HG03095 (cell line): ENCODE measurements around the gene C22orf23.

Experiments used
- ATAC-seq: cut with Tn5 transposase; IDR thresholded peaks from one replicate; pipeline ENCODE4 v1.9.1; 2021; ENCODE audit warnings: moderate library complexity; ENCODE audit not compliant: unreplicated experiment

C22orf23 gene

DNA sequence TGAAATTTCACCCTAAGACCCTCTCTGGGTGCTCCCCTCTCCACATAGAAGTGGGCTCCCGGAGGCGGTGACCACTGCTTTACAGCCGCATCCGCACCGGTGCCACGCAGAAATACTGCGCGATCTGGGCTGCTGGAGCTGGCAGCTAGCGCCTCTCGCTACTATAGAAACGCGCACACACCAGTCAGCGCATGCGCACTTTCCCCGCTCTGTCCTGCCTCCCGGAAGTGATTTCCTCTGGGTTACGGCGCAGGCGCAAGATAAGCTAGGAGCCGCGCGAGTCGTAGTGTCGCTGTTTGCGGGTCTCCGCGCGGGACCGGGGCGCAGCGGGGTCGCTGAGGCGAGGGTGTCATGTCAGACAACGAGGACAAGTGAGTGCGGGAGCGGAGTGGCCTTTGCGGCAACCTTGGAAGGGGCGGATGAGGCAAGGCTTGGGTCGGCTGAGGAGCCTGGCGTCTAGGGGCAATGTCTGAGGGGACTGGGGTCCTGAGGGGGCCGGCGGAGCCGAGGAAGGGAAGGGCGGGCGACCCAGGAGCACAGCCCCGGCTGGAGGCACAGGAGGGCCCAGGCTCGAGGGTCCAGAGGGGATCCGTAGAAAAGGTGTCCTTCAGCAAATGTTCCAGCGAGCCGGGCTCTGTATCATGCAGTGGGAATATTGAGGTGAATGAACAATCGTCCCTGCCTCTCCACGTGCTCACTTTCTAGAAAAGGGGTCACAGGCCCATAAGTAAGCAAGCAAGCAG is at the start of gene C22orf23, which contains the start of gene POLR2F:
C22orf23 (minus strand) TSS at position 165 of the 743 bp plus-strand sequence. CDS start 452 bp downstream, outside the sequence.
POLR2F (plus strand) TSS at position 263 of the 743 bp plus-strand sequence; CDS start at position 352, 89 bp downstream.
- peak; percentile 72 for ATAC-seq

DNA sequence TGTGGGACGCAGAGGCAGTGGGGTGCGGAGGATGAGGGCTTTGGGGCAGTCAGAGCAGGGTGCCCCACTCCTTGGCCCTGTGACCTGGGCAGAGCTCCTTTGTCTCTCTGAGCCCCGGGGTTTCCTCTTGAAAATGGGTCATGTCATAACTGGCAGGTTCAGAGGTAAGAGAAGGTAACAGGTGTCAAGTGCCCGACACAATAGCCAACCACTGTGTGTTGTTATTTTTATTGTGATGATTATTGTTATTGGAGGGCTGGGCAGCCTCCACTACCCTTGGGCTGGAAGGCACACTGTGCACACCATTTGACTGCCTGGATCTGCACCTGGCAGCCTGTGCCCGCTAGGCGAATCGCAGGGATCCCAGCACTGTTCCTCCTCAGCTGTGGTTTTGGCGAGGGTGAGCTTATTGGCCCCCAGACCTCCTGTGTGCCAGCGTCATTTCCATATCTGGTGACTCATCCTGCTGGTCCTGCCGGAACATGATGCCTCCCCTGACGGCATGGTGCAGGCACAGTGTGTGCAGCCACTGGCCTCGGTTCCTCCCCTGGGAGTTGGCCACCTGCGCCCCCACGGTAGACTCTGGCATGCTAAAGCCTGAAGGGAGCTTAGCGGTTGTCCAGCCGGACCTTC is 46.4 kb upstream of the C22orf23 start:
- ATAC-seq = no peak

DNA sequence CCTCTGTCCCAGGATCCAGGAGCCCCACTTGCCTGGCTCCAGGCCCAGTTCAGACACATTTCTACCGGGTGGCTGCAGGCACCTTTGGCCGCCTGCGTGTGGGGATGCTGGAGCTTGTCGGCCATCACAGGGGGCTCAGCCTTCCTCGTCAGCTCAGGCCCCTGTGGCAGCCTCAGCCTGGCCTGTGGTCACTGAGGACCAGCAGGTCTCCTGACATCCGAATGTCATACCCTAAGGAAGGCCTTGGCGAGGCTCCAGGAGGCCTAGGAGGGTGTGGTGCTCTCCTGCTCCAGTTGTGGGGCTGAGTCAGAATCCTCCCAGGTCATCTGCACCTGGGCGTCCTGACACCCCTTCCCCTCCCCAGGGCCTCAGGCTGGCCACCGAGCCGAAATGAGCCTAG is 45.8 kb upstream of the C22orf23 start:
- ATAC-seq = no peak

DNA sequence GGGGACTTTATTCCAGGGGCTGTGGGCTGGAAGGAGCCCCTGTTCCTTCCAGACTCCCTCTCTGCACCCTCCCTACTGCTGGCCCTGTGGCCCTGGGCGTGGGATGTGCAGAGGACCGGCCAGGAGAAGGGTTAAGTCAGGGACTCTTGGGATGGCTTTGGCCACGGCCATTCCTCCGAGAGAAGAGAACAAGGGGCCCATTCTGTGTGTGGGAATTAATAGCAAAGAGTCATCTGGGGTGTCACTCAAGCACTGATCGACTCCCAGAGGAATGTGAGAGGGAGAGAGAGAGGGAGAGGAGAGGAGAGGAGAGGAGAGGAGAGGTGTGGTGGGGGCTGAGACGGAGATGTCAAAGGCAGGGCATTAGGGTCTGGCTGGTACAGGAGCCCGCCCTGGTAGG is 45.1 kb upstream of the C22orf23 start:
- no peak for ATAC-seq

DNA sequence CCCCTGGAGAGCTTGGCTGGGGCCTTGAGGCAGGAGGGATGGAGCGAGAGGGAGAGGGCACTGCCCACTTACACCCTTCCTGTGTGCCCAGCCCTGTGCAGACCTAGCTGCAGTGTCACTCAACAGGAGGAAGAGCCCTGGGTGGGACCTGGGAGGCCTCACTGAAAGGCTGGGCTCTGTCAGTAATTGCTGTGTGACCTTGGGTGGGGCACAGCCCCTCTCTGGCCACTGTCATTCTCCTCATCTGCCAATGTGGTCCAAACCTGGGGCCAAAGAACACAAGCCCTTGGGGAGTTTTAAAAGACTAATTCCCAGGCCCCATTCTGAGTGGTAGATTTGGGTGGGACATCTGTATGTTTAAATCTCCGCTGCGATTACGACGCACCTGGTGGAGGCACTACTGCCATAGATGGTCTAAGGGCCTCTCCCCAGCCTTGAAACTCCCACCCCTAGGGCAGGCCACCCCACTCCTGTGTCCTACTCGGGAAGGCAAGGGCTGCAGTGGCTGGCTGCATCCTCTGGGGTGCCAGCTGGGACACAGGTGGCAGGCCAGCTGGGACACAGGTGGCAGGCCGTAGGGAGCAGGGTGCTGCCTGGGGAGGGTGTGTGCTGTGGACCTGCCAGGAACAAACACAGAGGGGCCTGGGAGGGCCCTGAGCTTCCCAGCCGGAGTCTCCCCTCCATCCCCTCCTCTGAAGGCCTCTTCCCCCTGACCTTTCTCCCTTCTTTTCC is 43.3 kb upstream of the C22orf23 start:
- no peak for ATAC-seq

DNA sequence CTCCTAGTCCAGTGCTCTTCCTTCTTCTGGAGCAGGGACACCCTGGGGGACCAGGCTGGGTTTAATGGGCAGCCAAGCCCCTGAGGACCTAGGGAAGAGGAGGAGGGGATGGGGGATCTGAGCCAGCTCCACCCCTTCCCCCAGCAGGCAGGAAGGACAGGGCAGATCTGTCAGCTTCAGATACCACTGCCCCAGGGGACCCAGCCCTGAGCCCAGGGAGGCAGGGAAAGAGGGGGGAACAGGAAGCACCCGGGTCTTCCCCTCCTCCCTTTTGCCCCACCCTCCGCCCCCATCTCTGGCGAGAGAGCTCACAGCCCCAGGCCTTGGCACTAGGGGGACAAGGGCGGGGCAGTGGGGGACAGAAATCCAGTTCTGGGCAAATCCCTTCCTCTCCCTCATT is 42.7 kb upstream of the C22orf23 start:
- no peak for ATAC-seq

DNA sequence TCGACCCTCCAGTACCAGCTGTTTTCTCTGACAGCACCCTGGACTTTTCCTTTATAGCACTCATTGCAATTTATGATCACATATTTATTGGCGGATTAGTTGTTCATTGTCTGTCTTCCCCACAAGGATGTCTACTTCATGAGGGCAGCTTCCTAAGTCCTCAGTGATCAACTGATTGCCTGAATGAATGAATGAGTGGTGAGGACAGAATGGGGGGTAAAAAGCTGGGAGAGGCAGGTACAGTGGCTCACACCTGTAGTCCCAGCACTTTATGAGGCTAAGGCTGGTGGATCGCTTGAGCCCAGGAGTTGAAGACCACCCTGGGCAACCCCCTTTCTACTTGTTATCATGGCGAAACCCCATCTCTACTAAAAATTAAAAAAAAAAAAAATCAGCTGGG is 42.1 kb upstream of the C22orf23 start:
- no peak for ATAC-seq

DNA sequence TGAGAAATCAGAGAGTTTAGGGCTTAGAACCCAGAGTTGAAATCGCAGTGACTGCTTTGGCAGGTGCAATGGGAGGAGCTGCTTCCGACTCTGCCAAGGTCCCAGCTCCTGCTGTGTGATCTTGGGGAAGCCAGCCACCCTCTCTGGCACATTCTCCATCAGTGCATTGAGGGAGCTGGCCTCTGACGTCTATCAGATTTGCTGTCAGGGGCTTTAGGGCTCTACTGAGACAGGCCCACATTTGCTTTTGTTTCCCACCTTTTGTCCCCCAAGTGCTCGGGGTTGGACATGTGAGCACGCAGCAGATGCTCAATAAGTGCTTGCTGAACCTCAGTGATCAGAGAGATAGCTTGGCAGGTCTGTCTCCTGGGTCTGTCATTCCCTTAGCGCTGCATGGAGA is 41.6 kb upstream of the C22orf23 start:
- ATAC-seq = no peak

DNA sequence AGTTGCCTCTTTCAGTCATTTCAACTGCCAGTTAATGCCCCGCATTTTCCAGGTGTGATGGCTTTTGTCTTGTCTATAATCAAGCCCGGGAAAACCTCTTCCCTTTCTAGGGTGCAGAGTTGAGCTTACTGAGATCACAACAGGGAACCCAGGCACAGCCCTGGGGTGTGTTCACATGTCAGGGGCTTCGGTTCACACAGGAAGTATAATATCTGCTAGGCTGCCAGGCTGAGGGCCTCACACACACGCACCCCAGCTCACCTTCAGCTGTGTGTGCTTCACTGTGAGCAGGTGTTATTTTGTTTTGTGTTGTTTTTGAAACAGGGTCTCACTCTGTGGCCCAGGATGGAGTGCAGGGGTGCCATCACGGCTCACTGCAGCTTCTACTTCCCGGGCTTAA is 40.6 kb upstream of the C22orf23 start:
- no peak for ATAC-seq

DNA sequence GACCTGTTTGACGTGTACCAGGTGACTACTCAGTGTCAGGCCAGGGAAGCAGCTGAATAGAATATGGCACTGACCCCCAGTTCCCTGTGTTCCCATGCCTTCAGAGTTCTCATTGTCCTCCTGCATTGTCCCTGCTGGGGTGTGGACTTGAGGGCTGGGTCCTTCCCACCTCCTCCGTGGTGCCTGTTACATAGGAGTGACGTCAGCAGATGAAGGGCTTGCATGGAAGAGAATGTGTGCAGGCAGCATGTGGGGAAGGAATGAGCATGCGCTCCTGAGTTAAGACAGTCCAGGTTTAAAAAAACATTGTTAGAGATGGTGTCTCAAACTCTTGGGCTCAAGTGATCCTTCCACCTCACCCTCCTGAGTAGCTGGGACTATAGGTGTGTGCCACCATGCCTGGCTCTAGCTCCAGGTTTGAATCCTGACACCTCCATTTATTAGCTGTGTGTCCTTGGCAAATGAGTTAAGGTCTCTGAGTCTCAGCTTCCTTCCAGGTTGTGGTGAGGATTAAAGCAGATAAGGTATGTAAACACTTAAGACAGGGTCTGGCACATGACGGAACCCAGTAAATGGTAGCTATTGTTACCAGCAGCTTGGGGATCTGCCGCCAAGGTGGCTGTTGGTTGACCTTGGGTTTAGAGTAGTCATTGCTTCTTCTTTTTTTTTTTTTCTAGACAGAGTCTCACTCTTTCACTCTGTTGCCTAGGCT is 38.5 kb upstream of the C22orf23 start:
- ATAC-seq = no peak

DNA sequence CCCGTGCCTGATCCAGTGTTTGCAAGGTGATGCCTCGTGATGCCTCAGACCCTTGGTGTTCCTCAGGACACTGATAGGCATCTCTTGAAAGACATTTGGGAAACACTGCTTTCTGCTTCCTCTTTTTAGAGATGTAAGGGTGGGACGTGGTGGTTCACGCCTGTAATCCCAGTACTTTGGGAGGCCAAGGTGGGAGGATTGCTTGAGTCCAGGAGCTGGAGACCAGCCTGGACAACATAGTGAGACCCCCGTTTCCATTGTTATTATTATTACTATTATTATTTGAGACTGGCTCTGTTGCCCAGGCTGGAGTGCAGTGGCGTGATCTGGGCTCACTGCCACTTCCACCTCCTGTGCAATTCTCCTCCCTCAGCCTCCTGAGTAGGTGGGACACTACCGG is 37.5 kb upstream of the C22orf23 start:
- no peak for ATAC-seq

DNA sequence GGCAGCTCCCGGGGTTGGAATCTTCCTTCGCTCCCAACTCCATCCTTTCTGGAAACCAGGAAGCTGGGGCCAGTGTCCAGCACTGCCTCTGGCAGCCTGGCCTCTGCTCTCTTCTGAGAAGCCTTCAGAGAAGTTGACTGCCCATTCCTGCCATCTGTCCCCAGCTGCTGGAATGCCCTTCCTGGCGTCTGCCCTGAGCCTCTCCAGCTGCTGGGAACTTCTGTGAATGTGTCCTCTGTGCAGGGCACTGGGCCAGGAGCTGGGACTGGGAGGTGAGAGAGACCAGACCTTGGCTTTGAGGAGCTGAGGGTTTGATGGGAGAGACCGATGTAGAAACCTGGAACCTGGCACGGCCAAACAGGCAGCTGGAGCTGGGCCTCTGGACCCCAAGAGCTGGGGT is 36.9 kb upstream of the C22orf23 start:
- ATAC-seq = no peak

DNA sequence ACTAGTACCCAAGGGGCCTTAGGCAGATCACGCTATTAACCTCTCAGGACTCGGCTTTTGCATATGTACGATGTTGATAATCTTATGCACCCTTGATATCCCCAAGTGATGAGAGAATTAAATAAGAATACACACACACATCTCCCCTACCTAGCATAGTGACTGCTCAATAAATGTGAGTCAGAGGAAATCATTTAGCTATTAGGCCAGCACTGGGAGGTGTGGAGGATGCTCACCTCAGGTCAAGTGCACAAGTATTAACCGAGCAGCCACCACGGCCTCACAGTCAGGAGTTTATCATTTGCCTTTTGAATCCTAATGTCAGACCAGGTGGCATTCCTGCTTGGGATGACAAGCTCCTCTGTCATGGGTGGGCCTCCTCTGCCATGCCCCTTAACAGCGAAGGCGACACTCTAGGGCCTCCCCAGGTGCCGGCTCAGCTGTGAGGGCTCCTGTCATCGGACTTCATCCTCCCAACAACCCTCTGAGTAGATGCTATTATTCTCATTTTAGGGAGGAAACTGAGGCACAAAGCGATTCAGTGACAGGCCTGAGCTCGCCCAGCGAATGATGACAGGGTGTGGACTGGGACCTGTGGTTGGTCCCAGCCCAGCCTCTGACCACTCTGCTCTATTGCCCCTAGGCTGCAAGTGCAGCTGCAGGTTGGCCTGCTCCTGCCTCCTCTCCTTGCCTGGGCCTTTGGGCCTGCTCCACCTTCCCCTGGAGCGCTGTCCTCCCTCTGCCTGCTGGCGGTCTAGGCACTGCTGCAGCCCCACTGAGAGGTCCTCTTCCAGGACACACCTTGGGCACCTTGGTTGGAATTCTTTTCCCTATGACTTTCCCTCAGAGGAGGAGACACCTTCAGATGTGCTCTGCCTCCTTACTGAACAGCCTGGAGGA is 36.0 kb upstream of the C22orf23 start:
- ATAC-seq = no peak

DNA sequence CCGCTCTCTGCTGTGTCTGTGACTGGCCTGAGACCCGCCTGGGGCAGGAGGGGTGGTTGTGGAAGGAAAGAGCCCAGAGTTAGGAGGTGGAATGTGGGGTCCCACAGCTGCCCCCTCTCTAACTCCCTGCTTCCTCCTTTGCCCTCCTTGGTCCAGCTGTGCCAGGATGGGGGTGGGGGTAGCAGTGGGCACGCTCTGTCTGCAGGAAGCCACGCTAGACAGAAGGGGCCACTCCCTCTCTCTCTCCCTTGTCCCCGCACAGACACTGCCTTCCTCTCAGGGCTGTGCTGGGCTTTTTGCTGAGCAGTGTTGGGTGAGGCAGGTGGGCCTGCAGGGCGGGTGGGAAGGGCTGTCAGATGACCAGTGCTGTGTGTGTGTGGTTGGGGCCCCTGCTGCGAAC is 33.0 kb upstream of the C22orf23 start:
- ATAC-seq = no peak

DNA sequence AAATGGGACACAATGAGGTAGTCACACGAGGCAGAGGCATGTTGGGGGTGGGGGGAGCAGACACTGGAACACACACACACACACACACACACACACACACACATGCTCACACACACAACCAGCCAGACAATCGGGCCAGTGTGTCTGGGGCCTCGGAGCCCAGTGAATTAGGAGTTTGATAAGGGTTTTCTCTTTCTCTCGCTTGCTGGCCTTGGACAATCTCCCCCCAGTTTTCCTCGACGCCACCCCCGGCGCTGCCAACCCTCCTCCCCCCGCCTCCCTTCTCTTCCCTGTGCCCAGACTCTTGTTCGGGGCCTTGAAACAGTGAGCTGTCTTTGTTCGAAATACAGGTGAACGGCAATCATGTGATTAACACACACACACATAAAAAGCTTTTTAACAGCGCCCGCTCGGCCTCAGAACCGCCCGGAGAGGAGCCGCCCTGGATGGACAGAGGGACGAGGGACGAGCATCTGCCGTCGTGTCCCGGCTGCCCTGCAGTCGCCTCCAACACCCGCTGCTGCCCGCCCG is 32.4 kb upstream of the C22orf23 start:
- no peak for ATAC-seq

DNA sequence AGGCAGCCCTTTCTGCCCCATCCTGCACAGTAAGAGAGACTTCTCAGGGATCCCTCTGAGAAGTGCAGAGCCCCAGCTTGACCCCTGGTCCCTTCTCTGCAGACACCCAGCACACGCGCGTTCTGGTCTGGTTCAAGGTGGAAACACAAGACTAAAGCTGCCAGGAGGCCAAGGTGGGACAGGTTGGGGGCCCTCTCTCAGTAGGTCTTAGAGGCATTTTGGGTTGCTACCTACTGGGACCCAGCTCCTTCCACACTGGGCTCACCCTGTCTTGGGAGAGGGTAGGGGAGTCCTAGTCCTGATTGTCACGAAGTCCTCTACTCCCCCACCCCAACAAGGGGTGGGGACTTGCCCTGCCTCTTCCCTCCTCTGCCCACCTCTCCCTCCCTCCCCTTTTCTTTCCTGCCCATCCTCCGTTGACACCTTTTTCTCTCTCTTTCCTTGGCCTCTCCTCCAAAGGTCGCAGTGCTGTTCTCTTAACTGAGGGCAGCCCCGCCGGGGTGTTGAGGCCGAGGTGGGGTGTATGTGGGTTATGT is 31.7 kb upstream of the C22orf23 start:
- no peak for ATAC-seq

DNA sequence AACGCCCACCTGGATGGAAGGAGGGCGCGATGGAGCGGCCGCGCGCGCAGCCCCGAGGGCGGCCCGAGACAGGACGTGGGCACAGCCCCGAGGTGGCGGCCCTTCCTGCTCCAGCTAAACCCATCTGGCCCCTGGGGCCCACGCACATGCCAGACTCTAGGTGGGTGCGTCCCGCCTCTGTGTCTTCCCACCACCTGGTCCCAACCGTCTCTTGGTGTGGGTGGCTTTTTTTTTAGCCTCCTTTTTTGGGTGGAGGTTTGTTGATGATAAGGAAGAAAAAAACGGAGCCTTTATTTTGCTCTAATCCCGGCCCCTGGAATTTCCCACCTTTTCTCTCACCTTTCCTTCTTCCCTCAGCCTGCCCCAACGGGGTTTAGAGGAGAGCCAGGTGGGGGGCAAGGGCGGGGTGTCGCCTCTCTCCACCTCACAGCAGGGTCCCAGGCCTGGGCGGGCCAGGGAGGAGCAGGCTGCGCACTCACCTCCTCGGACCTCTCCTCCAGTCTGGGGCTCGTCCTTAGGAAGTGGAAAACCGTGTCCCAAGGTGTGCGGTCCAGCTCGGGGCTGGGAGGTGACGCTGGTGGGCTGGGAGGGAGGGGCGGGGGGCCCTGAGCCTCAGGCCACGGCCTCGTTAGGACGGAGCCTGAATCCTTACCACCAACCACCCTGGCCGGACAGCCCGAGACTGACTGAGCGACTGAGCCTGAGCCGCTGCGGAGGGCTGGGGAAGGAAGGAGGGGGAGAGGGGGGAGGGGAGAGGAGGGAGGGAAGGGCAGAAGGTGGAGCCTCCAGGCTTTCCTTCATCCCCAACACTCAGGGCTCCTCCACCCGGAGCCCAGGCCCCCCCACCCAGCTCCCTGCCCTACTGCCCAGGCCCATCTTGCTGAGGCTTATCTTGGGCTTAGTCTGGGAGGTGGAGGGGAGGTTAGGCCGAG is 30.7 kb upstream of the C22orf23 start, which contains the start of gene SOX10:
SOX10 (minus strand) TSS at position 696 of the 932 bp plus-strand sequence. CDS start 771 bp downstream, outside the sequence.
- ATAC-seq = no peak
